GM23338 (cell line): ENCODE data around the gene ZFYVE28.

Experiments used
- CTCF ChIP-seq, 2 experiments: fragments of 200-600 bp in 1 of 2; sonication (generic) in 1 of 2; conservative IDR thresholded peaks; 2 replicates each; pipeline versions ENCODE4 v1.5.1 to v1.6.1; 2016 to 2017; ENCODE audit warnings: antibody characterized with exemption in 2 of 2, low read depth in 2 of 2, mild to moderate bottlenecking in 2 of 2, moderate library complexity in 1 of 2
- EZH2 ChIP-seq: fragments of 200-600 bp; sonication (generic); IDR thresholded peaks from one replicate; pipeline ENCODE4 v1.8.0; 2017; ENCODE audit warnings: antibody characterized with exemption, mild to moderate bottlenecking, low read depth; ENCODE audit not compliant: unreplicated experiment
- JUNB ChIP-seq: IDR thresholded peaks from one replicate; pipeline ENCODE4 v1.6.1; 2016; ENCODE audit warnings: antibody characterized with exemption; ENCODE audit not compliant: unreplicated experiment
- POLR2AphosphoS5 ChIP-seq: IDR thresholded peaks from 2 replicates; pipeline ENCODE4 v1.6.1; 2016; ENCODE audit warnings: antibody characterized with exemption, low read depth
- ZNF331 ChIP-seq: fragments of 250-450 bp; sonication (Bioruptor Pico); IDR thresholded peaks from 2 replicates; pipeline ENCODE4 v1.5.0; 2020; ENCODE audit warnings: low read depth, mild to moderate bottlenecking, moderate library complexity
- TF ChIP-seq, protein P1 (sequence below): IDR thresholded peaks from 2 replicates; pipeline ENCODE4 v1.6.1; 2016; ENCODE audit warnings: antibody characterized with exemption
- TF ChIP-seq, protein P2 (sequence below): IDR thresholded peaks from one replicate; pipeline ENCODE4 v1.6.1; 2018; ENCODE audit warnings: antibody characterized with exemption; ENCODE audit not compliant: unreplicated experiment
- TF ChIP-seq, protein P3 (sequence below): fragments of 250-450 bp; sonication (Bioruptor Pico); IDR thresholded peaks from 2 replicates; pipeline ENCODE4 v1.5.0; 2020; ENCODE audit warnings: mild to moderate bottlenecking, moderate library complexity

DNA sequence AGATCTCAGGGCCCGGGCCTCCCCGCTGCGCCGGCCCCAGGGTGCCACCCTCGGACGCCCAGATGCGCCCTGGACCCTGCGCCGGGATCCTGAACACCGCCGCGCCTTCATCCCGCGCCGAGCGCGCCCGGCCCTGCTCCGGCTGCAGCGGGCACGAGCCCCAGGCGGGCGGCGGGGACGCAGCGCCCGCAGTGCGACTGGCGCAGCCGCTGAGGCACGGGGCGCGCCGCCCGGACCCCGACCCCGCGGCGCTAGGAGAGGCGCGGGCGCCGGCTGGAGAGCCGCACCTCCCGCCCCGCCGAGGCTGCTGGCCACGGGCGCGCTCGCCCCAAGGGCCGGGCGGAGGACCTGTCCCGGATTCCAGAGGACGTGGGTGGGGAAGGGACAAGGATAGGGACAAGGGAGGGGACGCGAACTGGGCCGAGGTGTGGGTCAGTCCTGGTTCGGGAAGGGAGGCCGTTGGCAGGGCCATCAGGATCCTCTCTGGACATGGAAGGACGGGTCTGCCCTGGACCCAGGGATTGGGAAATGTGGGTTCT is 1.1 kb downstream of the ZFYVE28 start:
- TF ChIP-seq CTCF (conservative IDR thresholded peaks at IDR 0.05; ENCODE audit: low read depth in 2 of 2) (no peak), POLR2AphosphoS5 (no peak), JUNB (no peak), ZNF331 (CRISPR knock-in tag) (no peak), EZH2 (no peak)
- TF ChIP-seq, protein P1, sequence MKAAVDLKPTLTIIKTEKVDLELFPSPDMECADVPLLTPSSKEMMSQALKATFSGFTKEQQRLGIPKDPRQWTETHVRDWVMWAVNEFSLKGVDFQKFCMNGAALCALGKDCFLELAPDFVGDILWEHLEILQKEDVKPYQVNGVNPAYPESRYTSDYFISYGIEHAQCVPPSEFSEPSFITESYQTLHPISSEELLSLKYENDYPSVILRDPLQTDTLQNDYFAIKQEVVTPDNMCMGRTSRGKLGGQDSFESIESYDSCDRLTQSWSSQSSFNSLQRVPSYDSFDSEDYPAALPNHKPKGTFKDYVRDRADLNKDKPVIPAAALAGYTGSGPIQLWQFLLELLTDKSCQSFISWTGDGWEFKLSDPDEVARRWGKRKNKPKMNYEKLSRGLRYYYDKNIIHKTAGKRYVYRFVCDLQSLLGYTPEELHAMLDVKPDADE, result no peak
- TF ChIP-seq, protein P2, sequence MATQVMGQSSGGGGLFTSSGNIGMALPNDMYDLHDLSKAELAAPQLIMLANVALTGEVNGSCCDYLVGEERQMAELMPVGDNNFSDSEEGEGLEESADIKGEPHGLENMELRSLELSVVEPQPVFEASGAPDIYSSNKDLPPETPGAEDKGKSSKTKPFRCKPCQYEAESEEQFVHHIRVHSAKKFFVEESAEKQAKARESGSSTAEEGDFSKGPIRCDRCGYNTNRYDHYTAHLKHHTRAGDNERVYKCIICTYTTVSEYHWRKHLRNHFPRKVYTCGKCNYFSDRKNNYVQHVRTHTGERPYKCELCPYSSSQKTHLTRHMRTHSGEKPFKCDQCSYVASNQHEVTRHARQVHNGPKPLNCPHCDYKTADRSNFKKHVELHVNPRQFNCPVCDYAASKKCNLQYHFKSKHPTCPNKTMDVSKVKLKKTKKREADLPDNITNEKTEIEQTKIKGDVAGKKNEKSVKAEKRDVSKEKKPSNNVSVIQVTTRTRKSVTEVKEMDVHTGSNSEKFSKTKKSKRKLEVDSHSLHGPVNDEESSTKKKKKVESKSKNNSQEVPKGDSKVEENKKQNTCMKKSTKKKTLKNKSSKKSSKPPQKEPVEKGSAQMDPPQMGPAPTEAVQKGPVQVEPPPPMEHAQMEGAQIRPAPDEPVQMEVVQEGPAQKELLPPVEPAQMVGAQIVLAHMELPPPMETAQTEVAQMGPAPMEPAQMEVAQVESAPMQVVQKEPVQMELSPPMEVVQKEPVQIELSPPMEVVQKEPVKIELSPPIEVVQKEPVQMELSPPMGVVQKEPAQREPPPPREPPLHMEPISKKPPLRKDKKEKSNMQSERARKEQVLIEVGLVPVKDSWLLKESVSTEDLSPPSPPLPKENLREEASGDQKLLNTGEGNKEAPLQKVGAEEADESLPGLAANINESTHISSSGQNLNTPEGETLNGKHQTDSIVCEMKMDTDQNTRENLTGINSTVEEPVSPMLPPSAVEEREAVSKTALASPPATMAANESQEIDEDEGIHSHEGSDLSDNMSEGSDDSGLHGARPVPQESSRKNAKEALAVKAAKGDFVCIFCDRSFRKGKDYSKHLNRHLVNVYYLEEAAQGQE, result no peak
- TF ChIP-seq, protein P3, sequence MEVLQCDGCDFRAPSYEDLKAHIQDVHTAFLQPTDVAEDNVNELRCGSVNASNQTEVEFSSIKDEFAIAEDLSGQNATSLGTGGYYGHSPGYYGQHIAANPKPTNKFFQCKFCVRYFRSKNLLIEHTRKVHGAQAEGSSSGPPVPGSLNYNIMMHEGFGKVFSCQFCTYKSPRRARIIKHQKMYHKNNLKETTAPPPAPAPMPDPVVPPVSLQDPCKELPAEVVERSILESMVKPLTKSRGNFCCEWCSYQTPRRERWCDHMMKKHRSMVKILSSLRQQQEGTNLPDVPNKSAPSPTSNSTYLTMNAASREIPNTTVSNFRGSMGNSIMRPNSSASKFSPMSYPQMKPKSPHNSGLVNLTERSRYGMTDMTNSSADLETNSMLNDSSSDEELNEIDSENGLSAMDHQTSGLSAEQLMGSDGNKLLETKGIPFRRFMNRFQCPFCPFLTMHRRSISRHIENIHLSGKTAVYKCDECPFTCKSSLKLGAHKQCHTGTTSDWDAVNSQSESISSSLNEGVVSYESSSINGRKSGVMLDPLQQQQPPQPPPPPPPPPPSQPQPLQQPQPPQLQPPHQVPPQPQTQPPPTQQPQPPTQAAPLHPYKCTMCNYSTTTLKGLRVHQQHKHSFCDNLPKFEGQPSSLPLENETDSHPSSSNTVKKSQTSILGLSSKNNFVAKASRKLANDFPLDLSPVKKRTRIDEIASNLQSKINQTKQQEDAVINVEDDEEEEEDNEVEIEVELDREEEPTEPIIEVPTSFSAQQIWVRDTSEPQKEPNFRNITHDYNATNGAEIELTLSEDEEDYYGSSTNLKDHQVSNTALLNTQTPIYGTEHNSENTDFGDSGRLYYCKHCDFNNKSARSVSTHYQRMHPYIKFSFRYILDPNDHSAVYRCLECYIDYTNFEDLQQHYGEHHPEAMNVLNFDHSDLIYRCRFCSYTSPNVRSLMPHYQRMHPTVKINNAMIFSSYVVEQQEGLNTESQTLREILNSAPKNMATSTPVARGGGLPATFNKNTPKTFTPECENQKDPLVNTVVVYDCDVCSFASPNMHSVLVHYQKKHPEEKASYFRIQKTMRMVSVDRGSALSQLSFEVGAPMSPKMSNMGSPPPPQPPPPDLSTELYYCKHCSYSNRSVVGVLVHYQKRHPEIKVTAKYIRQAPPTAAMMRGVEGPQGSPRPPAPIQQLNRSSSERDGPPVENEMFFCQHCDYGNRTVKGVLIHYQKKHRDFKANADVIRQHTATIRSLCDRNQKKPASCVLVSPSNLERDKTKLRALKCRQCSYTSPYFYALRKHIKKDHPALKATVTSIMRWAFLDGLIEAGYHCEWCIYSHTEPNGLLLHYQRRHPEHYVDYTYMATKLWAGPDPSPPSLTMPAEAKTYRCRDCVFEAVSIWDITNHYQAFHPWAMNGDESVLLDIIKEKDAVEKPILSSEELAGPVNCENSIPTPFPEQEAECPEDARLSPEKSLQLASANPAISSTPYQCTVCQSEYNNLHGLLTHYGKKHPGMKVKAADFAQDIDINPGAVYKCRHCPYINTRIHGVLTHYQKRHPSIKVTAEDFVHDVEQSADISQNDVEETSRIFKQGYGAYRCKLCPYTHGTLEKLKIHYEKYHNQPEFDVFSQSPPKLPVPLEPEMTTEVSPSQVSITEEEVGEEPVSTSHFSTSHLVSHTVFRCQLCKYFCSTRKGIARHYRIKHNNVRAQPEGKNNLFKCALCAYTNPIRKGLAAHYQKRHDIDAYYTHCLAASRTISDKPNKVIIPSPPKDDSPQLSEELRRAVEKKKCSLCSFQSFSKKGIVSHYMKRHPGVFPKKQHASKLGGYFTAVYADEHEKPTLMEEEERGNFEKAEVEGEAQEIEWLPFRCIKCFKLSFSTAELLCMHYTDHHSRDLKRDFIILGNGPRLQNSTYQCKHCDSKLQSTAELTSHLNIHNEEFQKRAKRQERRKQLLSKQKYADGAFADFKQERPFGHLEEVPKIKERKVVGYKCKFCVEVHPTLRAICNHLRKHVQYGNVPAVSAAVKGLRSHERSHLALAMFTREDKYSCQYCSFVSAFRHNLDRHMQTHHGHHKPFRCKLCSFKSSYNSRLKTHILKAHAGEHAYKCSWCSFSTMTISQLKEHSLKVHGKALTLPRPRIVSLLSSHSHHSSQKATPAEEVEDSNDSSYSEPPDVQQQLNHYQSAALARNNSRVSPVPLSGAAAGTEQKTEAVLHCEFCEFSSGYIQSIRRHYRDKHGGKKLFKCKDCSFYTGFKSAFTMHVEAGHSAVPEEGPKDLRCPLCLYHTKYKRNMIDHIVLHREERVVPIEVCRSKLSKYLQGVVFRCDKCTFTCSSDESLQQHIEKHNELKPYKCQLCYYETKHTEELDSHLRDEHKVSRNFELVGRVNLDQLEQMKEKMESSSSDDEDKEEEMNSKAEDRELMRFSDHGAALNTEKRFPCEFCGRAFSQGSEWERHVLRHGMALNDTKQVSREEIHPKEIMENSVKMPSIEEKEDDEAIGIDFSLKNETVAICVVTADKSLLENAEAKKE (CRISPR knock-in tag), result no peak
